ENCODE data around the gene TMEM171.

The TMEM171 gene
- long read RNA-seq, donor 1, partial matches to known transcripts = 0 of 4 reads
- long read RNA-seq, donor 1, other reads (novel, unspliced or antisense) = 0 of 4 reads
- long read RNA-seq, donor 2, partial matches to known transcripts = 0 of 3 reads
- long read RNA-seq, donor 2, other reads (novel, unspliced or antisense) = 0 of 3 reads
- long read RNA-seq, donor 3 = 0 reads
- long read RNA-seq, donor 4, partial matches to known transcripts = 0 of 3 reads
- long read RNA-seq, donor 4, other reads (novel, unspliced or antisense) = 0 of 3 reads
- long read RNA-seq, donor 5, partial matches to known transcripts = 0 of 4 reads
- long read RNA-seq, donor 5, other reads (novel, unspliced or antisense) = 0 of 4 reads
- long read RNA-seq, donor 6 = 0 reads
- long read RNA-seq, donor 7, partial matches to known transcripts = 0 of 1 reads
- long read RNA-seq, donor 7, other reads (novel, unspliced or antisense) = 0 of 1 reads
- long read RNA-seq, donor 8 = 0 reads

GRCh38 chr5:73120222-73121118 is at the start of gene TMEM171:
Gene TMEM171, plus strand, starts transcription at chr5:73120575. Its CDS starts 2,799 bp downstream, at chr5:73123374.
- peak; percentile 84 for DNase-seq

- DNase-seq = no peak
Observed at GRCh38 chr5:73081093-73081492, 39.3 kb upstream of the TMEM171 start.

GRCh38 chr5:73088026-73088425 is 32.3 kb upstream of the TMEM171 start:
- DNase-seq = no peak

GRCh38 chr5:73093943-73094342 is 26.4 kb upstream of the TMEM171 start:
- no peak for DNase-seq

GRCh38 chr5:73094415-73094814 is 26.0 kb upstream of the TMEM171 start:
- no peak for DNase-seq

GRCh38 chr5:73095564-73096238 is 24.7 kb upstream of the TMEM171 start:
- no peak for DNase-seq

GRCh38 chr5:73096239-73096575 is 24.2 kb upstream of the TMEM171 start:
- DNase-seq = no peak

- no peak for DNase-seq
Observed at GRCh38 chr5:73097740-73098139, 22.6 kb upstream of the TMEM171 start.

- no peak for DNase-seq
Observed at GRCh38 chr5:73100109-73100508, 20.3 kb upstream of the TMEM171 start.

GRCh38 chr5:73103870-73104299 is 16.5 kb upstream of the TMEM171 start:
- DNase-seq = no peak

- no peak for DNase-seq
Observed at GRCh38 chr5:73104326-73104725, 16.0 kb upstream of the TMEM171 start.

- DNase-seq = no peak
Observed at GRCh38 chr5:73106335-73106734, 14.0 kb upstream of the TMEM171 start.

GRCh38 chr5:73110190-73110589 is 10.2 kb upstream of the TMEM171 start:
- no peak for DNase-seq

GRCh38 chr5:73111536-73111935 is 8.8 kb upstream of the TMEM171 start:
- no peak for DNase-seq

GRCh38 chr5:73112359-73112758 is 8.0 kb upstream of the TMEM171 start:
- no peak for DNase-seq

GRCh38 chr5:73114044-73114688 is 6.2 kb upstream of the TMEM171 start:
- no peak for DNase-seq

- no peak for DNase-seq
Observed at GRCh38 chr5:73115399-73116051, 4.8 kb upstream of the TMEM171 start.

- no peak for DNase-seq
Observed at GRCh38 chr5:73116506-73116905, 3.9 kb upstream of the TMEM171 start.

- no peak for DNase-seq
Observed at GRCh38 chr5:73117088-73117740, 3.2 kb upstream of the TMEM171 start.

- peak; percentile 41 for DNase-seq
Observed at GRCh38 chr5:73118391-73118973, 1.9 kb upstream of the TMEM171 start.
